ENCODE data around the gene CLDN15.
"Not testable (repeated sequence)": the region's sequence is repeated elsewhere in the genome, so short reads cannot be mapped to it uniquely, and the experiment has no call there.

Gene CLDN15

GRCh38 chr7:101217388-101218235 lies 20.0 kb downstream of the CLDN15 start, which contains the start of the genes PLOD3 and ZNHIT1:
Gene PLOD3, minus strand, starts transcription at chr7:101217581. Its CDS starts 307 bp downstream, at chr7:101217274.
Gene ZNHIT1, plus strand, starts transcription at chr7:101218165. Its CDS starts 31 bp downstream, at chr7:101218196.
- Mint-ChIP-seq H3K4me3 (peak within 1 kb of the TSS; percentile 96), H3K27me3 (no peaks in the 10 kb centered on the region), H3K27ac (peak within 1 kb of the TSS; percentile 90), H3K4me1 (ENCODE audit: low read depth) (peaks cover 37% of the 10 kb centered on the region), H3K36me3 (no peaks in the 10 kb centered on the region), H3K9me3 (ENCODE audit: low read depth) (no peaks in the 10 kb centered on the region)

- Mint-ChIP-seq H3K27ac (no peak overlapping the region), H3K27me3 (no peaks in the 10 kb centered on the region), H3K9me3 (ENCODE audit: low read depth) (no peaks in the 10 kb centered on the region), H3K36me3 (no peaks in the 10 kb centered on the region), H3K4me3 (peak overlapping the region; percentile 96), H3K4me1 (ENCODE audit: low read depth) (peaks cover 37% of the 10 kb centered on the region)
Measured at GRCh38 chr7:101216860-101217387, 20.7 kb downstream of the CLDN15 start.

GRCh38 chr7:101216001-101216859 lies 21.4 kb downstream of the CLDN15 start:
- Mint-ChIP-seq H3K27ac (peak overlapping the region; percentile 16), H3K27me3 (no peaks in the 10 kb centered on the region), H3K9me3 (ENCODE audit: low read depth) (no peaks in the 10 kb centered on the region), H3K36me3 (no peaks in the 10 kb centered on the region), H3K4me3 (peak overlapping the region; percentile 83), H3K4me1 (ENCODE audit: low read depth) (peaks cover 33% of the 10 kb centered on the region)

GRCh38 chr7:101212014-101212413 lies 25.6 kb downstream of the CLDN15 start:
- peaks cover 3% of the 10 kb centered on the region for H3K36me3 Mint-ChIP-seq
- H3K27me3 Mint-ChIP-seq, result no peaks in the 10 kb centered on the region
- H3K4me3 Mint-ChIP-seq, result no peak overlapping the region
- no peak overlapping the region for H3K27ac Mint-ChIP-seq
- H3K9me3 Mint-ChIP-seq (ENCODE audit: low read depth), result no peaks in the 10 kb centered on the region
- peaks cover 9% of the 10 kb centered on the region for H3K4me1 Mint-ChIP-seq (ENCODE audit: low read depth)

GRCh38 chr7:101211501-101211900 lies 26.1 kb downstream of the CLDN15 start:
- Mint-ChIP-seq H3K36me3 (peaks cover 3% of the 10 kb centered on the region), H3K9me3 (ENCODE audit: low read depth) (no peaks in the 10 kb centered on the region), H3K4me1 (ENCODE audit: low read depth) (peaks cover 6% of the 10 kb centered on the region), H3K4me3 (no peak overlapping the region), H3K27me3 (no peaks in the 10 kb centered on the region), H3K27ac (no peak overlapping the region)

GRCh38 chr7:101210143-101210542 lies 27.5 kb downstream of the CLDN15 start:
- Mint-ChIP-seq H3K4me3 (no peak overlapping the region), H3K27me3 (no peaks in the 10 kb centered on the region), H3K36me3 (peaks cover 5% of the 10 kb centered on the region), H3K9me3 (ENCODE audit: low read depth) (no peaks in the 10 kb centered on the region), H3K4me1 (ENCODE audit: low read depth) (no peaks in the 10 kb centered on the region), H3K27ac (no peak overlapping the region)

GRCh38 chr7:101208794-101209193 lies 28.8 kb downstream of the CLDN15 start:
- peaks cover 2% of the 10 kb centered on the region for H3K4me1 Mint-ChIP-seq (ENCODE audit: low read depth)
- no peak overlapping the region for H3K27ac Mint-ChIP-seq
- H3K36me3 Mint-ChIP-seq, result peaks cover 5% of the 10 kb centered on the region
- no peak overlapping the region for H3K4me3 Mint-ChIP-seq
- H3K27me3 Mint-ChIP-seq, result peaks cover 1% of the 10 kb centered on the region
- H3K9me3 Mint-ChIP-seq (ENCODE audit: low read depth), result no peaks in the 10 kb centered on the region

- Mint-ChIP-seq H3K4me1 (ENCODE audit: low read depth) (peaks cover 4% of the 10 kb centered on the region), H3K36me3 (peaks cover 5% of the 10 kb centered on the region), H3K27ac (no peak overlapping the region), H3K4me3 (no peak overlapping the region), H3K27me3 (peaks cover 5% of the 10 kb centered on the region), H3K9me3 (ENCODE audit: low read depth) (no peaks in the 10 kb centered on the region)
Measured at GRCh38 chr7:101207459-101207858, 30.1 kb downstream of the CLDN15 start.

- peaks cover 4% of the 10 kb centered on the region for H3K4me1 Mint-ChIP-seq (ENCODE audit: low read depth)
- no peak overlapping the region for H3K4me3 Mint-ChIP-seq
- H3K27ac Mint-ChIP-seq, result no peak overlapping the region
- peaks cover 5% of the 10 kb centered on the region for H3K27me3 Mint-ChIP-seq
- H3K36me3 Mint-ChIP-seq, result peaks cover 5% of the 10 kb centered on the region
- no peaks in the 10 kb centered on the region for H3K9me3 Mint-ChIP-seq (ENCODE audit: low read depth)
Measured at GRCh38 chr7:101206665-101207042, 30.9 kb downstream of the CLDN15 start.

- Mint-ChIP-seq H3K27ac (no peak overlapping the region), H3K36me3 (peaks cover 5% of the 10 kb centered on the region), H3K4me3 (no peak overlapping the region), H3K9me3 (ENCODE audit: low read depth) (no peaks in the 10 kb centered on the region), H3K27me3 (peaks cover 5% of the 10 kb centered on the region), H3K4me1 (ENCODE audit: low read depth) (peaks cover 4% of the 10 kb centered on the region)
Measured at GRCh38 chr7:101205901-101206664, 31.5 kb downstream of the CLDN15 start.

GRCh38 chr7:101203740-101204738 lies 33.6 kb downstream of the CLDN15 start:
- Mint-ChIP-seq H3K27me3 (peaks cover 11% of the 10 kb centered on the region), H3K4me3 (peak overlapping the region; percentile 30)
- not testable (repeated sequence) for H3K27ac Mint-ChIP-seq; H3K9me3 Mint-ChIP-seq (ENCODE audit: low read depth); H3K36me3 Mint-ChIP-seq; H3K4me1 Mint-ChIP-seq (ENCODE audit: low read depth)

GRCh38 chr7:101202603-101202918 lies 35.0 kb downstream of the CLDN15 start:
- Mint-ChIP-seq H3K27ac (no peak overlapping the region), H3K9me3 (ENCODE audit: low read depth) (no peaks in the 10 kb centered on the region), H3K27me3 (peaks cover 11% of the 10 kb centered on the region), H3K4me3 (no peak overlapping the region), H3K36me3 (peaks cover 3% of the 10 kb centered on the region), H3K4me1 (ENCODE audit: low read depth) (peaks cover 9% of the 10 kb centered on the region)

GRCh38 chr7:101201695-101202602 lies 35.7 kb downstream of the CLDN15 start:
- no peaks in the 10 kb centered on the region for H3K9me3 Mint-ChIP-seq (ENCODE audit: low read depth)
- no peak overlapping the region for H3K27ac Mint-ChIP-seq
- peaks cover 9% of the 10 kb centered on the region for H3K4me1 Mint-ChIP-seq (ENCODE audit: low read depth)
- H3K27me3 Mint-ChIP-seq, result peaks cover 13% of the 10 kb centered on the region
- H3K36me3 Mint-ChIP-seq, result peaks cover 3% of the 10 kb centered on the region
- no peak overlapping the region for H3K4me3 Mint-ChIP-seq
